PC-9 (cell line): Measurements from ENCODE around the gene TRABD2B. TPM values are rescaled to one million over a fixed set of nuclear protein-coding genes. Genes with fewer than 3 reads are reported as not detected.

Experiments
- BruUV-seq: library from RNA; stranded (reverse); fragments of 400-500 nt; replicated peaks from 2 replicates; lab custom pipeline; 2021; lab: Mats Ljungman, UMichigan
- CTCF ChIA-PET: fragments of 300-600 bp; sonication (Branson Sonifier 250); formaldehyde crosslinking; loops from one replicate; lab custom pipeline; 2022; ENCODE audit warnings: antibody characterized with exemption; lab: Charles Lee
- POLR2A ChIA-PET: fragments of 300-600 bp; sonication (Branson Sonifier 250); formaldehyde crosslinking; loops from one replicate; lab custom pipeline; 2022; ENCODE audit warnings: antibody characterized with exemption; ENCODE audit not compliant: unreplicated experiment; lab: Charles Lee
- DNase-seq, 2 experiments: peaks; one replicate each; pipeline versions ENCODE4 v3.0.0 to v3.0.0-alpha.2; 2015 to 2022; ENCODE audit warnings: mixed read lengths in 1 of 2
- H2AFZ ChIP-seq: fragments of 200-600 bp; sonication (generic); 2 replicates; pipeline ENCODE4 v1.8.1; 2017; ENCODE audit warnings: antibody characterized with exemption
- H3F3A ChIP-seq: fragments of 200-600 bp; sonication (generic); 2 replicates; pipeline ENCODE4 v1.8.1; 2017; ENCODE audit warnings: antibody characterized with exemption, mild to moderate bottlenecking, low read depth; ENCODE audit not compliant: insufficient read depth
- H3K27ac ChIP-seq: fragments of 200-600 bp; sonication (generic); 2 replicates; pipeline ENCODE4 v1.6.1; 2016; ENCODE audit warnings: mixed run types
- H3K27me3 ChIP-seq: fragments of 200-600 bp; sonication (generic); 2 replicates; pipeline ENCODE4 v1.6.1; 2016; ENCODE audit warnings: low read depth, mixed run types; ENCODE audit not compliant: insufficient read depth
- H3K36me3 ChIP-seq: fragments of 200-600 bp; sonication (generic); 2 replicates; pipeline ENCODE4 v1.6.1; 2016; ENCODE audit warnings: low read depth, mixed run types
- H3K4me1 ChIP-seq: fragments of 200-600 bp; sonication (generic); replicated peaks from 2 replicates; pipeline ENCODE4 v1.6.1; 2016; ENCODE audit warnings: mixed run types; ENCODE audit not compliant: insufficient read depth
- H3K4me2 ChIP-seq: fragments of 200-600 bp; sonication (generic); 2 replicates; pipeline ENCODE4 v1.6.1; 2017; ENCODE audit warnings: mixed run types
- H3K4me3 ChIP-seq: fragments of 200-600 bp; sonication (generic); 2 replicates; pipeline ENCODE4 v1.6.1; 2016; ENCODE audit warnings: mixed run types
- H3K79me2 ChIP-seq: fragments of 200-600 bp; sonication (generic); 2 replicates; pipeline ENCODE4 v1.6.1; 2017; ENCODE audit warnings: low read depth, mixed run types
- H3K9me2 ChIP-seq: fragments of 200-600 bp; sonication (generic); 2 replicates; pipeline ENCODE4 v1.8.1; 2017; ENCODE audit warnings: mild to moderate bottlenecking; ENCODE audit not compliant: insufficient read depth
- H3K9me3 ChIP-seq: fragments of 200-600 bp; sonication (generic); 2 replicates; pipeline ENCODE4 v1.8.1; 2016; ENCODE audit warnings: low read depth; ENCODE audit not compliant: insufficient read depth
- H4K20me1 ChIP-seq: fragments of 200-600 bp; sonication (generic); 2 replicates; pipeline ENCODE4 v1.8.1; 2017; ENCODE audit not compliant: insufficient read depth
- EZH2 ChIP-seq: fragments of 200-600 bp; sonication (generic); IDR thresholded peaks from 2 replicates; pipeline ENCODE4 v1.8.0; 2017; ENCODE audit warnings: antibody characterized with exemption, low read depth
- intact Hi-C: fragments of 100-400 bp; cut with micrococcal nuclease; formaldehyde crosslinking; loops from one replicate; pipeline ENCODE4 v1.10.0; 2022; ENCODE audit not compliant: unreplicated experiment
- total RNA-seq: library from RNA; stranded (reverse); gene quantifications from 2 replicates; pipeline ENCODE4 v1.2.3, GENCODE V29; 2021
- TF ChIP-seq, protein P1 (sequence below): fragments of 200-600 bp; sonication (generic); conservative IDR thresholded peaks from 2 replicates; pipeline ENCODE4 v1.6.1; 2017; ENCODE audit warnings: mixed run types, antibody characterized with exemption, mild to moderate bottlenecking, moderate library complexity

Gene TRABD2B
- total RNA-seq, 1 experiment from 2014 or later = not detected

DNA sequence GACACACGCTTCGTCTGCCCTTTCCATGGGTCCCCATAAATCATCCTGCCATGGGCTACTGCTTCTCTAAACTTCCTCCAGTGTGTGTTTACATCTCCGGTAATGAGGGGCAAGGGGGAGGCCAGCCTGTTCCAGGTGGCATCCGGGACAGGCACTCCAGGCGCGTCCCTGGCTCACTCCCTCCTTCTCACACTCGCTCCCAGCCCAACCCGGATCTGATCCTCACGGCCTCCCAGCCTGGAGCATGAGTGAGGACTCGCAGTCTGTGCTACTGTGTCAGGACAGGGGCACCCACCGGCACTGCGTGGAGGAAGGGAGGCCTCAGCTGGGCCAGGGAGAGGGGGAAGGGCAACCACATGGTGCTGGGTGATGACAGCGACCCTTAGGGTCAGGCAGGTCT is 225.4 kb downstream of the TRABD2B start:
- POLR2A ChIA-PET = no interaction called here
- Histone ChIP-seq H3K27me3 (peaks cover 25% of the 10 kb centered on the region; the same call in 1 of the 2 replicates), H4K20me1 (no peaks in the 10 kb centered on the region), H3K9me2 (no peaks in the 10 kb centered on the region), H2AFZ (no peak overlapping the region), H3K36me3 (no peaks in the 10 kb centered on the region), H3K4me3 (no peak overlapping the region), H3K9me3 (no peaks in the 10 kb centered on the region), H3K4me2 (no peak overlapping the region), H3K79me2 (no peaks in the 10 kb centered on the region), H3K27ac (no peak overlapping the region), H3F3A (no peaks in the 10 kb centered on the region), H3K4me1 (no peaks in the 10 kb centered on the region)
- no peak for DNase-seq
- intact Hi-C loops = no loop called here
- TF ChIP-seq EZH2 = no peak
- TF ChIP-seq, protein P1, sequence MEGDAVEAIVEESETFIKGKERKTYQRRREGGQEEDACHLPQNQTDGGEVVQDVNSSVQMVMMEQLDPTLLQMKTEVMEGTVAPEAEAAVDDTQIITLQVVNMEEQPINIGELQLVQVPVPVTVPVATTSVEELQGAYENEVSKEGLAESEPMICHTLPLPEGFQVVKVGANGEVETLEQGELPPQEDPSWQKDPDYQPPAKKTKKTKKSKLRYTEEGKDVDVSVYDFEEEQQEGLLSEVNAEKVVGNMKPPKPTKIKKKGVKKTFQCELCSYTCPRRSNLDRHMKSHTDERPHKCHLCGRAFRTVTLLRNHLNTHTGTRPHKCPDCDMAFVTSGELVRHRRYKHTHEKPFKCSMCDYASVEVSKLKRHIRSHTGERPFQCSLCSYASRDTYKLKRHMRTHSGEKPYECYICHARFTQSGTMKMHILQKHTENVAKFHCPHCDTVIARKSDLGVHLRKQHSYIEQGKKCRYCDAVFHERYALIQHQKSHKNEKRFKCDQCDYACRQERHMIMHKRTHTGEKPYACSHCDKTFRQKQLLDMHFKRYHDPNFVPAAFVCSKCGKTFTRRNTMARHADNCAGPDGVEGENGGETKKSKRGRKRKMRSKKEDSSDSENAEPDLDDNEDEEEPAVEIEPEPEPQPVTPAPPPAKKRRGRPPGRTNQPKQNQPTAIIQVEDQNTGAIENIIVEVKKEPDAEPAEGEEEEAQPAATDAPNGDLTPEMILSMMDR = no peak
- CTCF ChIA-PET = no interaction called here
- no TSS peak for BruUV-seq

DNA sequence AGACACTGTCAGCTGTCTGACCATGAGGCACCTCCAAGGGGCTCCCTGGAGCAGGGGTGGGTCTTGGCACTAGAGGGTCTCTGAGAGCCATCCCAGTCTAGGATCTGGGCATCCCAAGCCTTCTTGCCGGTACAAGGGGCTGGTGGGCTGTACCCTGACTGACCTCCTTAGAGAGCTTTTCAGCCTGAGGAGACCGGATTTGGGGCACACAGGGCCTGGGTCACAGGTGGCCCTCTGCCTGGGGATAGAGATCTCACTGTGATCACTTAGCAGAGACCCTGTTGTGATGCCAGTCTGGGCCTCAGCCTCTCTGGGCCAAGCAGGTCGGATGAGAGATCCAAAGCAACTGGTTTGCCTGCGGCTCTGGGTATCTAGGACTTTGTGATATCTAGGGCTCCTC is 227.2 kb downstream of the TRABD2B start:
- DNase-seq = no peak
- H3K9me3 ChIP-seq = no peaks in the 10 kb centered on the region
- H3K36me3 ChIP-seq = no peaks in the 10 kb centered on the region
- no TSS peak for BruUV-seq
- H3K4me2 ChIP-seq = no peak overlapping the region
- no peak for TF ChIP-seq EZH2
- TF ChIP-seq, protein P1 = no peak
- no peak overlapping the region for H3K27ac ChIP-seq
- no peaks in the 10 kb centered on the region for H3K4me1 ChIP-seq
- no peak overlapping the region for H3K4me3 ChIP-seq
- intact Hi-C loops = no loop called here
- no peaks in the 10 kb centered on the region for H3K79me2 ChIP-seq
- H3K27me3 ChIP-seq = peaks cover 19% of the 10 kb centered on the region; the same call in 1 of the 2 replicates
- no peak overlapping the region for H2AFZ ChIP-seq
- no peaks in the 10 kb centered on the region for H4K20me1 ChIP-seq
- POLR2A ChIA-PET = no interaction called here
- CTCF ChIA-PET = no interaction called here
- no peaks in the 10 kb centered on the region for H3F3A ChIP-seq
- no peaks in the 10 kb centered on the region for H3K9me2 ChIP-seq

DNA sequence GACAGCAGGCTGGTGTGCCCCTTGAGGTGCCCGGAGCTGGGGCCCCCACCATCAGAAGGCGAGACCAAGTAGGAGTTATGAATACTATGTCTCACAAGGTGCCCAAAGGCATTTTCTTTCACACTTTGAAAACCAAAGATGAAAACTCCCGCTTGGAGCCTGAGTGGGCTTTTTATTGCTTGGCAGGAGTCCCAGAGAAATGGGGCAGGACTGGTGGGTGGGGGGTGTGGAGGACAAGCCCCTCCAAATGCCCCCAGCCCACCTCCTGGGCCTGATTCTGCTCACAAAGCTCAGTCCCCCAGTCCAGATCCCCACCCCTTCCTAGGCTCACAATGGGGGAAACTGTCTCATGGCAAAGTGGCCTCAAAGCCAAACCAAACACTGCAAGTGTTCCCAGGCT is 227.9 kb downstream of the TRABD2B start:
- no peaks in the 10 kb centered on the region for H3K4me1 ChIP-seq
- no peak overlapping the region for H3K4me3 ChIP-seq
- ChIA-PET POLR2A (no interaction called here), CTCF (no interaction called here)
- no peak overlapping the region for H3K27ac ChIP-seq
- H3K4me2 ChIP-seq = no peak overlapping the region
- DNase-seq = no peak
- peaks cover 12% of the 10 kb centered on the region; the same call in 1 of the 2 replicates for H3K27me3 ChIP-seq
- H3K79me2 ChIP-seq = no peaks in the 10 kb centered on the region
- H3K36me3 ChIP-seq = no peaks in the 10 kb centered on the region
- intact Hi-C loops = no loop called here
- BruUV-seq = no TSS peak
- H2AFZ ChIP-seq = no peak overlapping the region
- no peaks in the 10 kb centered on the region for H3F3A ChIP-seq
- TF ChIP-seq, protein P1 = no peak
- no peak for TF ChIP-seq EZH2
- no peaks in the 10 kb centered on the region for H4K20me1 ChIP-seq
- no peaks in the 10 kb centered on the region for H3K9me3 ChIP-seq
- H3K9me2 ChIP-seq = no peaks in the 10 kb centered on the region
